GM13977 (cell line): ENCODE measurements around the gene SHROOM1.
"Not testable (repeated sequence)": the region's sequence is repeated elsewhere in the genome, so short reads cannot be mapped to it uniquely, and the experiment has no call there.

Experiments used
- DNase-seq: peaks from one replicate; pipeline ENCODE4 v3.0.0; 2012; ENCODE audit warnings: low spot score
- in situ Hi-C: fragments of 300-500 bp; cut with MboI; formaldehyde crosslinking; loops from one replicate; pipeline ENCODE4 v1.12.0; 2022; ENCODE audit warnings: low sequenced_read_pairs, low pct_unique_long_range_greater_than_20kb, mixed read lengths, inconsistent platforms; ENCODE audit not compliant: unreplicated experiment
- TF ChIP-seq, protein P1 (sequence below): IDR thresholded peaks from 2 replicates; pipeline ENCODE4 v1.5.1; 2012; ENCODE audit warnings: mild to moderate bottlenecking, control low read depth; ENCODE audit not compliant: insufficient read depth; ENCODE audit errors: extremely low read depth, missing control alignments

SHROOM1 gene

DNA sequence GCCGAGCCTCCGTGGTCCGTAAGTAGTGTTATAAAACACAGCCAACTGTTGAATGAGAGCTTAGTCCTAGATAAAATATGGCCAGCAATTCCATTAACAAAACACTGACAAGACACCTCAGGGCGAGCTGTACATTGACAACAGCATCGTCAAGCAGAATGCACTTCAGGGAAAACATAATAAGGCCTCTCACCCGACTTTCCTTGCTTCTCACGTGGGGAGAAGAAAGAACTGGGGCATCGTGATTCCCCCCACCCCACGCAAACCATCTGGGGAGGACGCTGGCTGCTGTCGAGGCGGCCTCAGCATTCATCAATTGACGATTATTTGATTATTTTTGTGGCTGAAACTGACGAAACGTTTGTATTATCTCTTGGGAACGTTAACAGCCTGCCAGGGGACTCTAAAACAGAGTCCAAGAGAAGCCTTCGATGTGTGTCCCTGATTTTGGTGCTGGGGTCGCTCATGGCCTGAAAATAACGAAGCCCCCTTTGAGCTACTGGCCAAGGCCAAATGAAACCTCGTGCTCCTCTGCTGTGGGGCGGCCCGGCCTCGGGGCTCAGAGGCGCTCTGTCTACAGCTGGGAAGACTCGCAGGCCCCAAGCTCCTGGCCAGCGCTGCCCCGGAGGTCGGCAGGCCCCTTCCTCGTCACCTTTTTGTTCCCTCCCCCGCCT, 35.4 kb upstream of the SHROOM1 start:
- TF ChIP-seq, protein P1, sequence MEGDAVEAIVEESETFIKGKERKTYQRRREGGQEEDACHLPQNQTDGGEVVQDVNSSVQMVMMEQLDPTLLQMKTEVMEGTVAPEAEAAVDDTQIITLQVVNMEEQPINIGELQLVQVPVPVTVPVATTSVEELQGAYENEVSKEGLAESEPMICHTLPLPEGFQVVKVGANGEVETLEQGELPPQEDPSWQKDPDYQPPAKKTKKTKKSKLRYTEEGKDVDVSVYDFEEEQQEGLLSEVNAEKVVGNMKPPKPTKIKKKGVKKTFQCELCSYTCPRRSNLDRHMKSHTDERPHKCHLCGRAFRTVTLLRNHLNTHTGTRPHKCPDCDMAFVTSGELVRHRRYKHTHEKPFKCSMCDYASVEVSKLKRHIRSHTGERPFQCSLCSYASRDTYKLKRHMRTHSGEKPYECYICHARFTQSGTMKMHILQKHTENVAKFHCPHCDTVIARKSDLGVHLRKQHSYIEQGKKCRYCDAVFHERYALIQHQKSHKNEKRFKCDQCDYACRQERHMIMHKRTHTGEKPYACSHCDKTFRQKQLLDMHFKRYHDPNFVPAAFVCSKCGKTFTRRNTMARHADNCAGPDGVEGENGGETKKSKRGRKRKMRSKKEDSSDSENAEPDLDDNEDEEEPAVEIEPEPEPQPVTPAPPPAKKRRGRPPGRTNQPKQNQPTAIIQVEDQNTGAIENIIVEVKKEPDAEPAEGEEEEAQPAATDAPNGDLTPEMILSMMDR: no peak
- in situ Hi-C loops: no loop called here
- no peak for DNase-seq

DNA sequence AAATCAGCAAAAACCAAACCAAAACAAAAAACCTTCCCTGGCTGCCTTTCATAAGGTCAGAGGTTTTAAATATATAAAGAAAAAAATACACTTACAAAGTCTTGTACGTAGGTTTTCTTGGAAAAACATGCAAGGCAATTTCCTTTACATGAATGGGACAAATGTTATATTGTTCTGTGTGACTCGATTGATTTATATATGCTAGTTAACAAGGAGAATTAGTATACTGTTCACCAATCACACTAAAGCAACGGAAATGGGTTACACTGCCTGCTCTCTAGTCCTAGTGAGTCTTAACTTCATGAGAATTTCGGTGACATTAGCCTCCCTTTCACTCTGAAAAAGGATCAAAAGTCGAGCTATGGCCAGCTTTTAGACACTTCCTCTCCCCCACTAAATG, 30.3 kb upstream of the SHROOM1 start:
- DNase-seq: no peak
- in situ Hi-C loops: no loop called here
- TF ChIP-seq, protein P1: no peak

DNA sequence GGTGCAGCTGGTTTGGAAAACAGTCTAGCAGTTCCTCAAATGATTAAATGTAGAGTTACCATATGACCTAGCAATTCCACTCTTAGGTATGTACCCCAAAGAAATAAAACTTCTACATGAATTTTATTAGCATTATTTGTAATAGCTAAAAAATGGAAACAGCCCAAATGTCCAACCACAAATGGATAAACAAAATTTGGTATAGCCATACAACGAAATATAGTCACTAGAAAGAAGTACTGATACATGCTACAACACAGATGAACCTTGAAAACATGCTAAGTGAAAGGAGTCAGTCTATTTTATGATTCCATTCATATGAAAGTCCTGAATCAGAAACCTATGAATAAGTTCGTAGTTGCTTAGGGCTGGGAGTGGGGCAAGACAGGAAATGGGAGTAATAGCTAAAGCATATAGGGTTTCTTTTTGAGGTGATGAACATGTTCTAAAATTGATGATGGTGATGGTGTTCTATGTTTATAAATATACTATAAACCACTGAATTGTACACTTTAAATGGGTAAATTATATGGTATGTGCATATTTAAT, 29.5 kb upstream of the SHROOM1 start:
- TF ChIP-seq, protein P1: no peak
- in situ Hi-C loops: no loop called here

DNA sequence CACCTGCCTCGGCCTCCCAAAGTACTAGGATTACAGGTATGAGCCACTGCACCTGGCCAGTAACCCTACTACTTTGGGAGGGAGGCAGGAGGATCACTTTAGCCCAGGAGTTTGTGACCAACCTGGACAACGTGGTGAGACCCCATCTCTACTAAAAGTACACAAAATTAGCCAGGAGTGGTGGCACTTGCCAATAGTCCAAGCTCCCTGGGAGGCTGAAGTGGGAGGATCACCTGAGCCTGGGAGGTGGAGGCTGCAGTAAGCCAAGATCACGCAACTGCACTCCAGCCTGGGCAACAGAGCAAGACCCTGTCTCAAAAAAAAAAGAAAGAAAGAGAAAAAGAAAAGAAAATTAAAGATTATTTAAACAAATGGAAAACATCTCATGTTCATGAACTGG, 25.6 kb upstream of the SHROOM1 start:
- TF ChIP-seq, protein P1: no peak
- in situ Hi-C loops: no loop called here
- no peak for DNase-seq

More for the DNA sequence above, 29.5 kb upstream of the SHROOM1 start:
- no peak for DNase-seq

DNA sequence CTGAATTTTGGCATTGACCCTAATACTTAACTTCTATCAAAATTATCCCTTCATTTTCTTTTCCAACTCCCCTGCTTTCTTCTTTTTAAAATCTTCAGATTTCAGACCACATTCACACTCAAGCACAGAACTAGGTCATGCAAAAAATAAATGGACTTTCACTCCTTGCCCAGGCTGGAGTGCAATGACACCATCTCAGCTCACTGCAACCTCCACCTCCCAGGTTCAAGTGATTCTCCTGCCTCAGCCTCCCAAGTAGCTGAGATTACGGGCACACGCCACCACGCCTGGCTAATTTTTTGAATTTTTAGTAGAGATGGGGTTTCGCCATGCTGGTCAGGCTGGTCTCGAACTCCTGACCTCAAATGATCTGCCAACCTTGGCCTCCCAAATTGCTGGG, 24.5 kb upstream of the SHROOM1 start:
- DNase-seq, in situ Hi-C loops: not testable (repeated sequence)

DNA sequence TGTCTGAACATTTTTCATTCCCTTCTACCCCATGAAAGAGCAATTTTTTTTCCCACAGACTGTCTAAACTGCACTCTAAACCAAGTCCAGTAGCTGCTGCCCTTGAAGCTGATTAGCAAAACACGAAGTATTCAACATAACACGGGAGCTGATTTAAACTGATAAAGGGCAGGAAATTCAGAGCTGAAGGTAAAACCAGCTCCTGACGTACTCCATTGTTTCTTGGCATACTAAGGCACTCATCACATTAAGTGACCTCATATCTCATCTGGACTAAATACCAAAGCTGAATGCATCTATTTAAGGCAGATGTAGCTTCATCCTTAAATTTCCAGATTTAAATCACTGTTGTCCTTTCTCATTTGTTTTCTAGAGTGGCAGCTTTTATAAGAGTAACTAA, 23.9 kb upstream of the SHROOM1 start:
- in situ Hi-C loops: no loop called here
- TF ChIP-seq, protein P1: no peak
- DNase-seq: no peak

DNA sequence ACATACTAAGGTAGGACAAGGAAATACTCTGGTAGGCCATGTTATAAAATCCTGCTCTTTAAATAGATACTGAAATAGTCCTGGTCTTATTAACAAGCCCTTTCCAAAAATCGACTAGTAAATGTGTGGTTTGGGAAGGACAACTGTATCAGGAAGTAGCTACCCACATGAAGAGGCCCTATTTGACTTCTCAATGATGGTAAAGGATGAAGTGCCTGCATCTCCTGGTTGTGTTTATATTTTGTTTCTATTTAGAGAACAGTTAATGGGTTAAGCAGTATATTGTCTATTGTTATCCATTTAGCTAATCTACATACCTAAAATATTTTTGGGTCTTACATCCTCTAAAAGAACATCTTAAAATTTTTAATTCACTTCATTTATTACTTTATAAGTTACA, 23.3 kb upstream of the SHROOM1 start:
- DNase-seq: no peak
- in situ Hi-C loops: no loop called here
- TF ChIP-seq, protein P1: no peak
